ENCODE data around the gene ZBP1.
A peak's percentile ranks its signal among the peaks of the same experiment; 100 is the strongest.

The ZBP1 gene

DNA sequence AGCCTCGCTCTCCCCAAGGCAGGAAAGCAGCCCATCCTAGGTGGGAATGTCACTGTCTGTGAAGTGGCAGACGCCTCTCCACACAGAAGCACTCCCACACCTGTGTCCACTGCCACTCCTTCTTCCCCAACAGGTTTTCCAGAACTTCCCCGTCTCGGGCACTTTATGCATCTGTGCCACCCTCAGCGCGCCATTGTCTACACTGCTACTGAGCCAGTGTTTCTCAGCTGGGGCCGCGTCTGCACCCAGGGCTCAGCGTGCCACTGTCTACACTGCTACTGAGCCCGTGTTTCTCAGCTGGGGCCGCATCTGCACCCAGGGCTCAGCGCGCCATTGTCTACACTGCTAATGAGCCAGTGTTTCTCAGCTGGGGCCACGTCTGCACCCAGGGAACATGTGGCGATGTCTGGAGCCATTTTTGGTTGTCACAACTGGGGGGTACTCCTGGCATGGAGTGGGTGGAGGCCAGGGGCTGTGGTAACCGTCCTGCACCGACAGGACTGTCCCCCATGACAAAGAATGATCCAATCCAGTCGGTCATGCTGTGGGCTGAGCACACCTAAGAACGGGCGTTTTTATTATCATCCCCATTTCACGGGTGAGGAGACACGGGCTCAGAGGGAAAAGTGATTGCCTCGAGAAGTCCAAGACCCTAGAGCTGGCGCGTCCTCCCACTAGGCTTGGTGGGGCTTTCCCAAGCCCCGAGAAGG is 41.7 kb upstream of the ZBP1 start:
- peaks cover 64% of the 10 kb centered on the region for H3K36me3 ChIP-seq (ENCODE audit: insufficient read depth, insufficient read length, low read length)
- peaks cover 12% of the 10 kb centered on the region for H3K4me1 ChIP-seq (ENCODE audit: insufficient read depth, insufficient read length)
- no peak for TF ChIP-seq YY1 (IDR thresholded peaks at IDR 0.05; ENCODE audit: insufficient read depth, insufficient read length)
- TF ChIP-seq SUZ12 (IDR thresholded peaks at IDR 0.05; ENCODE audit: extremely low read depth, insufficient read depth, insufficient read length), result no peak
- no peak for TF ChIP-seq ZNF274 (IDR thresholded peaks at IDR 0.05; ENCODE audit: low read depth, low read length)
- no peak for DNase-seq (ENCODE audit: low read depth, low spot score)
- no peak overlapping the region for H3K4me3 ChIP-seq (ENCODE audit: insufficient read length, low read depth)
- H3K9me3 ChIP-seq (ENCODE audit: insufficient read depth, low read length), result no peaks in the 10 kb centered on the region
- H3K27me3 ChIP-seq (ENCODE audit: insufficient read depth, insufficient read length), result no peaks in the 10 kb centered on the region
- peak overlapping the region; percentile 32 for H3K9ac ChIP-seq (ENCODE audit: insufficient read length, low read depth)

DNA sequence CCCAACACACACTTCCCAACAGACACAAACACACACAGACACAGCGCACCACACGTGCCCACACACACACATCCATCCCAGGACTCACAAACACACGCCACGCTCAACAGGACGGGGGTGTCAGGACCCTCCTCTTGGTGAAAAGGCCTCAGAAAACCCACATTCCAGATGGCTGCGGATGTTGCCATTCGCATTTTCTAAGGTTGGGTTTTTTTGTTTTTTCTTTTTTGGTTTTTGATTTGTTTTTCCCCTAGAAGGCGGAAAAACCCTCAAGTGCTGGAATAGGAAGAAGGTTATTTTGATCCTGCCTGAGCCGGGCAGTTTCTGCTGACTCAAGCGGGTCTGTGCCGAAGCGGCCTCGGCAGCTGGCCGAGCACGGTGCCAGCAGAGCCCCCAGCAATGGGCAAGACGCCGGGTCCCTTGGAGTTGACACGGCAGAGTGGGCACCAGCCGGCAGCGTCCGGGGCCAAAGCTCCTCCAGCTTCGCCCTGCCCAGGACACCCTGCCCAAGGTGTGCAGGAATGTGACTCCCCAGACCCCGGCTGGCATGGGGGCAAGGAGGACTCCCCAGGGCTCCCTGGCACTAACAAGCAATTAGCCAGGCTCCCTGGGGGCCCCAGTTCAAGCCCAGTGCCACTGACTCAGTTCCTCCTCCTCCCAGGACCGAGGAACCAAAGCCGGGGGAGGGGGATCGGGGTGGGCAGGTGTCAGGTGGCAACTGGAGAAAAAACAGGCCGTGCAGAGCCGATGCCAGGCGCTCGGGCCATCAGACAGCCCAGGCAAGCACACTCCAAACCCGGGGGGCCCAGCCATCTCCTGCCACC is 40.9 kb upstream of the ZBP1 start:
- no peaks in the 10 kb centered on the region for H3K27me3 ChIP-seq (ENCODE audit: insufficient read depth, insufficient read length)
- peaks cover 8% of the 10 kb centered on the region for H3K4me1 ChIP-seq (ENCODE audit: insufficient read depth, insufficient read length)
- TF ChIP-seq ZNF274 (IDR thresholded peaks at IDR 0.05; ENCODE audit: low read depth, low read length), result no peak
- no peak overlapping the region for H3K4me3 ChIP-seq (ENCODE audit: insufficient read length, low read depth)
- H3K36me3 ChIP-seq (ENCODE audit: insufficient read depth, insufficient read length, low read length), result peaks cover 64% of the 10 kb centered on the region
- no peak overlapping the region for H3K9ac ChIP-seq (ENCODE audit: insufficient read length, low read depth)
- no peaks in the 10 kb centered on the region for H3K9me3 ChIP-seq (ENCODE audit: insufficient read depth, low read length)
- no peak for DNase-seq (ENCODE audit: low read depth, low spot score)

DNA sequence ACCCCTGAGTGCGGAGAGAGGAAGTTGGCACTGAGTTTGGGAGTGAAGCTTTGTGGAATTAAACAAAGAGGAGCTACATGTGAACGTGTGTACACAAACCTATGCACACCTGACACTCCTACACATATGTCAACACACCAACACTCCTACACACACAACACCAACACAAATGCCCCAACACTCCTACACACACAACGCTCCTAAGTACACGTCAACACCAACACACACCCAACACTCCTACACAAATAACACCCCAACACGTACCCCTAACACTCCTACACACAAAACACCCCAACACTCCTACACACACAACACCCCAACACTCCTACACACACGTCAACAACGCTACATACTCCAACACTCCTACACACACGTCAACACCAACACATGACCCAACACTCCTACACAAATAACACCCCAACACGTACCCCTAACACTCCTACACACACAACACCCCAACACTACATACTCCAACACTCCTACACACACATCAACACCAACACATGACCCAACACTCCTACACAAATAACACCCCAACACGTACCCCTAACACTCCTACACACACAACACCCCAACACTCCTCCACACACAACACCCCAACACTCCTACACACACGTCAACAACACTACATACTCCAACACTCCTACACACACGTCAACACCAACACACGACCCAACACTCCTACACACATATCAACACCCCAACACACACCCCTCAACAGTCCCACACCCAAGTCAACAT is 40.1 kb upstream of the ZBP1 start:
- Histone ChIP-seq H3K27me3 (ENCODE audit: insufficient read depth, insufficient read length) (no peaks in the 10 kb centered on the region), H3K4me3 (ENCODE audit: insufficient read length, low read depth) (no peak overlapping the region)
- DNase-seq (ENCODE audit: low read depth, low spot score), result no peak

DNA sequence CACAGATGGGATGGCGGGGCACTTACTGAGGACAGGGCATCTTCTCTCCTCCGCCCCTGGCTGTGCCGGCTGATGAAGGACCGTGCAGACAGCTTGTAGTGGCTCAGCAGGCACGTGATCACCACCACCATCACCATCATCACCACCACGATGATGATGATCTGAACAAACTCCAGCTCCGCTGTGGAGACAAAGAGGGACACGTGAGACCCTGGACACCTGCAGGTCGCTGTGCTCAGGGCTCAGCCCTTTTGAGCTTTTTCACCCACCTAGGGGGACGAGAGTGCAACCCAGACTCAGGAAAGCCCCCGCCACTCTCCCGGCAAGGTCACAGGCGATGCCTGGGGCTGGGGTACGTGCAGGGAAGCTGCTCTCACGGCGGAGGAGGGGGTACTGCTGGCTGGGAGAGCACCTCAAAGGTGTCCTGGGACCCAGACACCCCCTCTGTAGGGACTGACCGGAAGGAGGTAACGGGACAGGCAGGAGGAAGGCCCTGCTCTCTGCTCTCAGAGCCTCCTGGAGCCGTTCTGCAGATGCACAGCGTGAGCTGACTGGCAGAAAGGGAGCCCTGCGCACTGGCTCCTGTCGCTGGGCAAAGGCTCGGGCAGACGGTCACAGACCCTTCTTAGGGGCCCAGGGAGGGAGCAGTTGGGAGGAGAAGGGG is 39.4 kb upstream of the ZBP1 start:
- Histone ChIP-seq H3K36me3 (ENCODE audit: insufficient read depth, insufficient read length, low read length) (peaks cover 57% of the 10 kb centered on the region), H3K4me3 (ENCODE audit: insufficient read length, low read depth) (no peak overlapping the region), H3K9ac (ENCODE audit: insufficient read length, low read depth) (no peak overlapping the region), H3K4me1 (ENCODE audit: insufficient read depth, insufficient read length) (peaks cover 8% of the 10 kb centered on the region), H3K27me3 (ENCODE audit: insufficient read depth, insufficient read length) (no peaks in the 10 kb centered on the region), H3K9me3 (ENCODE audit: insufficient read depth, low read length) (no peaks in the 10 kb centered on the region)
- TF ChIP-seq ZNF274 (IDR thresholded peaks at IDR 0.05; ENCODE audit: low read depth, low read length), result no peak
- no peak for TF ChIP-seq SUZ12 (IDR thresholded peaks at IDR 0.05; ENCODE audit: extremely low read depth, insufficient read depth, insufficient read length)
- TF ChIP-seq YY1 (IDR thresholded peaks at IDR 0.05; ENCODE audit: insufficient read depth, insufficient read length), result no peak
- no peak for DNase-seq (ENCODE audit: low read depth, low spot score)

More for the DNA sequence above, 40.1 kb upstream of the ZBP1 start:
- no peak overlapping the region for H3K9ac ChIP-seq (ENCODE audit: insufficient read length, low read depth)
- H3K9me3 ChIP-seq (ENCODE audit: insufficient read depth, low read length), result no peaks in the 10 kb centered on the region
- H3K4me1 ChIP-seq (ENCODE audit: insufficient read depth, insufficient read length), result peaks cover 8% of the 10 kb centered on the region
- peaks cover 60% of the 10 kb centered on the region for H3K36me3 ChIP-seq (ENCODE audit: insufficient read depth, insufficient read length, low read length)
- no peak for TF ChIP-seq SUZ12 (IDR thresholded peaks at IDR 0.05; ENCODE audit: extremely low read depth, insufficient read depth, insufficient read length)
- TF ChIP-seq YY1 (IDR thresholded peaks at IDR 0.05; ENCODE audit: insufficient read depth, insufficient read length), result no peak
- no peak for TF ChIP-seq ZNF274 (IDR thresholded peaks at IDR 0.05; ENCODE audit: low read depth, low read length)

DNA sequence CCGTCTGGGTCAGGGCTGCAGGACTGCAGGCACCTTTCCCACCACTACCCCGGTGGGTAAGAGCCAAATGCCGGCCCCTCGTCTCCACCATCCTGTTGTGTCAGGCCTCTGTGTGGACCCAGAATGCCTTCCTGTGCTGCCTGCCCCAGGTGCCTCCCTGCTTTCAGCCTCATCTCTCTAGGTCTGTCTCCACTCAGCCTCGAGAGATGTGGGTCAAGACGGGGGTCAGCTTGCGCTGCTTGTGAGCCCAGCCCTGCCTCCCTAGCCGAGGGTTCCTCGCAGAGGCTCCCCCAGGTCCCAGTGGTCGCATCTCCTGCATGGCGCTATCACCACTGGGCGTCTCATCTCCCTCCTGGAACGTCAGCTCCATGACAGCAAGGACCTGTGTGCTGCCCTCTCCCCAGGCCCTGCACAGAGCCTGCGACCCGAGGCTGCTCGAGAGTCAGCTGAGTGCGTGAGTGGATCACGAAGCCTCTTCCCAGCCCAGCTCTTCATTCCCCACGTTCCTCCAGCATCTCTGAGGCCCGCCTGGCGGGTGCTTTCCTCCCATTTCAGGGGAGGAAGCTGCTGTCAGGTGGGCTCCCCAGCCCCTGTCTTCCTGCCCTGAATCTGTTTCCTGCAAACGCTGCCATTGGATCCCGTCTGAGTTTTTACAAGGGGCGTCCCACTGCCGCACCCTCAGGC is 38.7 kb upstream of the ZBP1 start:
- no peak for DNase-seq (ENCODE audit: low read depth, low spot score)
- no peaks in the 10 kb centered on the region for H3K27me3 ChIP-seq (ENCODE audit: insufficient read depth, insufficient read length)
- no peak overlapping the region for H3K4me3 ChIP-seq (ENCODE audit: insufficient read length, low read depth)
- peaks cover 59% of the 10 kb centered on the region for H3K36me3 ChIP-seq (ENCODE audit: insufficient read depth, insufficient read length, low read length)
- no peaks in the 10 kb centered on the region for H3K9me3 ChIP-seq (ENCODE audit: insufficient read depth, low read length)
- TF ChIP-seq YY1 (IDR thresholded peaks at IDR 0.05; ENCODE audit: insufficient read depth, insufficient read length), result no peak
- TF ChIP-seq ZNF274 (IDR thresholded peaks at IDR 0.05; ENCODE audit: low read depth, low read length), result no peak
- no peak for TF ChIP-seq SUZ12 (IDR thresholded peaks at IDR 0.05; ENCODE audit: extremely low read depth, insufficient read depth, insufficient read length)
- H3K9ac ChIP-seq (ENCODE audit: insufficient read length, low read depth), result no peak overlapping the region
- H3K4me1 ChIP-seq (ENCODE audit: insufficient read depth, insufficient read length), result peaks cover 8% of the 10 kb centered on the region

DNA sequence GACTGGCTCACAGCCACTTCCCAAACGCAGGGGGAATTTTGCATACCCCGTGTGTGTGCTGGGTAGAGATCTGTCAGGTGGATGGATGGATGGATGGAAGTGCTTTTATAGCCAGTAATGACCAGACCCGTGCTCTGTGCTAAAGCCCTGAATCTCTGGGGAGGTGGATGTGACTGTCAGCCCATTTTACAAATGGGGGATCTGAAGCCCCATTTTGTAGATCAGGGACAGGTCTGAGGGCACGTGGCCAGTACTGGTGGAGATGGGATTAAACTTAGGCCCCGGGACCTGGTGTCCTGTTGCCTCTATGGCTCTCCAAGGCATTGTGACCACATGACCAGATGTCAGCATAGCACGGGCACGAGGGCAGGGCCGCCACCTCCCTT is 38.2 kb upstream of the ZBP1 start:
- H3K9ac ChIP-seq (ENCODE audit: insufficient read length, low read depth), result no peak overlapping the region
- peaks cover 64% of the 10 kb centered on the region for H3K36me3 ChIP-seq (ENCODE audit: insufficient read depth, insufficient read length, low read length)
- H3K27me3 ChIP-seq (ENCODE audit: insufficient read depth, insufficient read length), result no peaks in the 10 kb centered on the region
- H3K4me3 ChIP-seq (ENCODE audit: insufficient read length, low read depth), result no peak overlapping the region
- TF ChIP-seq YY1 (IDR thresholded peaks at IDR 0.05; ENCODE audit: insufficient read depth, insufficient read length) (no peak), ZNF274 (IDR thresholded peaks at IDR 0.05; ENCODE audit: low read depth, low read length) (no peak), SUZ12 (IDR thresholded peaks at IDR 0.05; ENCODE audit: extremely low read depth, insufficient read depth, insufficient read length) (no peak)
- no peak for DNase-seq (ENCODE audit: low read depth, low spot score)
- H3K9me3 ChIP-seq (ENCODE audit: insufficient read depth, low read length), result no peaks in the 10 kb centered on the region
- peaks cover 13% of the 10 kb centered on the region for H3K4me1 ChIP-seq (ENCODE audit: insufficient read depth, insufficient read length)

Measured in NT2/D1 (cell line).